Endothelial cell of umbilical vein (primary cell): Measurements from ENCODE around the gene TESPA1. TPM values are rescaled to one million over a fixed set of nuclear protein-coding genes. Genes with fewer than 3 reads are reported as not detected.

Source experiments
- BruUV-seq: library from RNA; stranded (reverse); fragments of 400-500 nt; replicated peaks from 2 replicates; lab custom pipeline; 2021; lab: Mats Ljungman, UMichigan
- CTCF ChIA-PET: fragments of 300-600, 350-600 bp; sonication (Branson Sonifier 250); formaldehyde crosslinking; loops from one replicate; lab custom pipeline; 2021; ENCODE audit warnings: antibody characterized with exemption, inconsistent platforms; lab: Charles Lee
- POLR2A ChIA-PET: fragments of 300-600, 350-600 bp; sonication (Branson Sonifier 250); formaldehyde crosslinking; loops from one replicate; lab custom pipeline; 2021; ENCODE audit warnings: antibody characterized with exemption, inconsistent platforms; lab: Charles Lee
- DNase-seq: peaks from one replicate; pipeline ENCODE4 v3.0.0-alpha.2; 2011; ENCODE audit warnings: low read depth, low spot score
- FAIRE-seq: peaks from 2 replicates; lab custom pipeline; 2011; peaks lifted over from hg19 to GRCh38; lab: Jason Lieb, UNC
- H2AFZ ChIP-seq: 2 replicates; pipeline ENCODE4 v1.6.0; 2012; ENCODE audit warnings: low read depth, low read length, control low read depth, inconsistent platforms
- H3K27ac ChIP-seq: 2 replicates; pipeline ENCODE4 v1.5.1; 2011; ENCODE audit warnings: low read depth, mild to moderate bottlenecking, control low read depth, low read length, moderate library complexity; ENCODE audit not compliant: insufficient read depth
- H3K27me3 ChIP-seq, 2 experiments: 2 replicates each; pipeline versions ENCODE4 v1.6.0 to v1.6.1; 2011; ENCODE audit warnings: low read length in 2 of 2, mixed read lengths in 1 of 2; ENCODE audit not compliant: control insufficient read depth in 2 of 2, insufficient read depth in 2 of 2
- H3K36me3 ChIP-seq, 2 experiments: 2 replicates in 1 of 2; 3 replicates in 1 of 2; pipeline ENCODE4 v1.5.1; 2011; ENCODE audit warnings: low read length in 2 of 2, mild to moderate bottlenecking in 1 of 2, moderate library complexity in 1 of 2; ENCODE audit not compliant: control insufficient read depth in 2 of 2, insufficient read depth in 2 of 2; ENCODE audit errors: extremely low read depth in 1 of 2
- H3K4me1 ChIP-seq: 3 replicates; pipeline ENCODE4 v1.5.1; 2011; ENCODE audit warnings: mild to moderate bottlenecking, low read length; ENCODE audit not compliant: control insufficient read depth, insufficient read depth; ENCODE audit errors: extremely low read depth
- H3K4me2 ChIP-seq: 2 replicates; pipeline ENCODE4 v1.6.1; 2011; ENCODE audit warnings: low read length, control low read depth, mixed read lengths; ENCODE audit not compliant: insufficient read depth
- H3K4me3 ChIP-seq, 3 experiments: fragments of 200-600 bp in 1 of 3; sonication (generic), shearing (Covaris generic) in 1 of 3; replicated peaks in 1 of 3; 2 replicates each; pipeline ENCODE4 v1.5.1; 2011 to 2016; ENCODE audit warnings: control low read depth in 3 of 3, low read length in 3 of 3, mild to moderate bottlenecking in 2 of 3, inconsistent platforms in 1 of 3, low read depth in 1 of 3, moderate library complexity in 1 of 3; ENCODE audit not compliant: insufficient read depth in 1 of 3
- H3K79me2 ChIP-seq: 2 replicates; pipeline ENCODE4 v1.6.0; 2012; ENCODE audit warnings: low read length, inconsistent platforms; ENCODE audit not compliant: control insufficient read depth, insufficient read depth
- H3K9ac ChIP-seq: replicated peaks from 2 replicates; pipeline ENCODE3; 2011; ENCODE audit warnings: low read length, control low read depth; ENCODE audit not compliant: insufficient read depth; ENCODE audit errors: extremely low read depth
- H3K9me1 ChIP-seq: replicated peaks from 3 replicates; pipeline ENCODE4 v1.6.0; 2011; ENCODE audit warnings: mild to moderate bottlenecking, low read length; ENCODE audit not compliant: control insufficient read depth, insufficient read depth; ENCODE audit errors: extremely low read depth
- H3K9me3 ChIP-seq: replicated peaks from 2 replicates; pipeline ENCODE4 v1.5.1; 2012; ENCODE audit warnings: low read length, inconsistent platforms; ENCODE audit not compliant: control insufficient read depth, insufficient read depth
- H4K20me1 ChIP-seq: replicated peaks from 2 replicates; pipeline ENCODE3; 2011; ENCODE audit warnings: mild to moderate bottlenecking, low read length; ENCODE audit not compliant: control insufficient read depth, insufficient read depth; ENCODE audit errors: extremely low read depth
- CTCF ChIP-seq, 2 donors: IDR thresholded peaks; 1 replicate in 1 of 2; 2 replicates in 1 of 2; pipeline ENCODE4 v1.5.1; 2011; ENCODE audit warnings: low read length in 2 of 2, mild to moderate bottlenecking in 2 of 2, moderate library complexity in 2 of 2, control low read depth in 1 of 2, inconsistent platforms in 1 of 2, low read depth in 1 of 2; ENCODE audit not compliant: insufficient read depth in 1 of 2; ENCODE audit errors: extremely low read depth in 1 of 2
- EZH2 ChIP-seq: IDR thresholded peaks from 2 replicates; pipeline ENCODE4 v1.6.1; 2012; ENCODE audit warnings: borderline replicate concordance, low read depth, mild to moderate bottlenecking, moderate library complexity, low read length, inconsistent platforms; ENCODE audit not compliant: severe bottlenecking
- FOS ChIP-seq: IDR thresholded peaks from 2 replicates; pipeline ENCODE4 v1.6.1; 2011; ENCODE audit warnings: mild to moderate bottlenecking, low read length, moderate library complexity, borderline replicate concordance; ENCODE audit not compliant: insufficient read depth
- GATA2 ChIP-seq: IDR thresholded peaks from 2 replicates; pipeline ENCODE4 v1.7.0; 2011; ENCODE audit warnings: low read depth, mild to moderate bottlenecking, moderate library complexity, mixed read lengths, low read length; ENCODE audit not compliant: insufficient read length, insufficient read depth
- JUN ChIP-seq: IDR thresholded peaks from 2 replicates; pipeline ENCODE4 v1.6.1; 2011; ENCODE audit warnings: borderline replicate concordance, low read depth; ENCODE audit not compliant: insufficient read length, insufficient read depth
- MAX ChIP-seq: IDR thresholded peaks from 2 replicates; pipeline ENCODE4 v1.6.1; 2011; ENCODE audit not compliant: insufficient read depth, insufficient read length
- MYC ChIP-seq: IDR thresholded peaks from one replicate; pipeline ENCODE4 v1.6.1; 2011; ENCODE audit warnings: mild to moderate bottlenecking, low read depth, low read length
- POLR2A ChIP-seq: IDR thresholded peaks from 2 replicates; pipeline ENCODE4 v1.6.1; 2012; ENCODE audit warnings: low read depth, mild to moderate bottlenecking, control low read depth, low read length
- POLR2AphosphoS5 ChIP-seq: IDR thresholded peaks from 2 replicates; pipeline ENCODE4 v1.6.1; 2012; ENCODE audit warnings: low read depth, mild to moderate bottlenecking, control low read depth, low read length, moderate library complexity; ENCODE audit not compliant: insufficient read depth
- dilution Hi-C: fragments of 300-500 bp; cut with MboI; formaldehyde crosslinking; loops from one replicate; pipeline ENCODE4 v1.15.0; 2019; ENCODE audit warnings: low sequenced_read_pairs; ENCODE audit not compliant: extremely low pct_ligation_motif_present
- intact Hi-C: fragments of 100-400 bp; cut with micrococcal nuclease; formaldehyde crosslinking; loops from one replicate; pipeline ENCODE4 v1.10.0; 2022
- polyA plus RNA-seq, 4 experiments: library from polyadenylated mRNA; depleted of rRNA in 3 of 4; stranded (reverse) in 3 of 4; unstranded in 1 of 4; fragments of >200 nt; gene quantifications; 2 replicates each; pipeline versions ENCODE4 v1.2.1 to v1.2.3, GENCODE V29; 2011 to 2012; ENCODE audit warnings: missing spikeins in 1 of 4
- total RNA-seq: library from RNA; stranded (reverse); gene quantifications from 2 replicates; pipeline ENCODE4 v1.2.3, GENCODE V29; 2021

Gene TESPA1
- total and polyA plus RNA-seq, 2 donors (not counting 3 experiments of a cell fraction or from before 2014, with no cell fraction given) = not detected

- DNase-seq (no peak), FAIRE-seq (no peak)
- dilution Hi-C loops (no loop called here), intact Hi-C loops (no loop called here)
- H3K9me1 ChIP-seq = no peaks in the 10 kb centered on the region
- TF ChIP-seq POLR2A (no peak), EZH2 (no peak), CTCF (IDR thresholded peaks at IDR 0.05; ENCODE audit: extremely low read depth in 1 of 2, insufficient read depth in 1 of 2, low read depth in 1 of 2, low read length in 2 of 2) (no peak), MYC (no peak), JUN (no peak), POLR2AphosphoS5 (no peak), MAX (no peak), GATA2 (no peak), FOS (no peak)
- H3K36me3 ChIP-seq = no peaks in the 10 kb centered on the region
- H3K9me3 ChIP-seq = no peaks in the 10 kb centered on the region
- H3K9ac ChIP-seq = no peak overlapping the region
- no peak overlapping the region for H2AFZ ChIP-seq
- BruUV-seq = no TSS peak
- H3K27ac ChIP-seq = no peak overlapping the region
- H3K79me2 ChIP-seq = no peaks in the 10 kb centered on the region
- H3K4me2 ChIP-seq = no peak overlapping the region
- POLR2A ChIA-PET = no interaction called here
- no peaks in the 10 kb centered on the region for H3K27me3 ChIP-seq
- H3K4me1 ChIP-seq = no peaks in the 10 kb centered on the region
- no peaks in the 10 kb centered on the region for H4K20me1 ChIP-seq
- no peak overlapping the region for H3K4me3 ChIP-seq
- CTCF ChIA-PET = no interaction called here
Observed at GRCh38 chr12:55034218-55034617, 49.7 kb upstream of the TESPA1 start.
